UCSD-AML1 (cell line): ENCODE data around the gene LDLRAD2.
"Not testable (repeated sequence)": the region's sequence is repeated elsewhere in the genome, so short reads cannot be mapped to it uniquely, and the experiment has no call there.

Experiments
- DNase-seq: peaks from one replicate; lab custom pipeline; 2025; ENCODE audit not compliant: unreplicated experiment; lab: John Stamatoyannopoulos, UW

LDLRAD2 gene

DNA sequence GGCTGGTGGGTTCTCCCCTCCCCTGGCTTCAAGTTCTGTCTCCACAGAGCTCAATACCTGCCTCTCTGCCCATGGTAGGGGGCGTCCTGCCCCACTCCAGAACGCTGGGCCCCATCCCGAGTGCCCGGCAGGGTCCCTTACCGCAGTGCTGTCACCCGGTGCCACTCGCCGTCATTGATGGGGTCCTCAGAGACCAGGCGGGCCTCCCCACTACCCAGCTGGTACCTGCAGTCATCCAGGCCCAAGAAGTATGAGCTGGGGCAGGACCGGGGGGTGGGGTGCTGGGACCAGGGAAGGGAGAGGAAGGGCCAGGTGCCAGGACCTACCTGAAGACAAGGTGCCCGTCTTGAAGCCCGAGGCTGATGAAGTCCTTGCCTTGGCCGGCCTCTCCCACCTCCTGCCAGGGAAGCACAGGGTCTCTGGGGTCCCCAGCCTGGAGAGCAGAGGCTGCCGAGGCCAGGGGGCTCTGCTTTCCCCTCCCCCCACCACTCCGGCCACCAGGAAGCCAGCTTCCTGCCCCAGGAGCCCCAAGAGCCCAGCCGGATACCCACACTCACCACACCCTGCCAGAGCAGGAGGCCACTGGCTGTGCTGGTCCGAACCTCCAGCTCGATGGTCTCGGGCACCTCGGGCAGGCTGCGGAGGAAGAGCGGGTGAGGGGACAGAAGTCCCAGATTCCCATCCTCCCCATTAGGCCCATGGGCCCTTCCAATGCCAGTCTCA is 12.1 kb downstream of the LDLRAD2 start:
- DNase-seq: no peak

DNA sequence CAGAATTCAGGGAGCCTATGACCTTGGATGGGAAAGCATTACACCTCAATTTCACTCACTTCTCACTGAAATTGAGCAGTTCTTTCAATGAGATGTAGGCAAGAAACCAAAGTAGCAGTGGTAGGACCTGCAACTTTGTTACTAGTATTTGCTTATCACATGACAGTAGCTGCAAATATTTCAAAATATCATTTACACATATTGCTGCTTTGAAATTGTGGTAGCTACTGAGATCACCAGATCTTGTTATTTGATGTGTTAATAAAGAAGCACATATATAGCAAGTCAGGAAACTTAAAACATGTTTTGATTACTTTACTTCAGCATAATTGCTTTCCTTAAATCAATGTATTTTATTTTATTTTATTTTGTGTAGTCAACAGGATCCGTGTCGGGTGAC is 12.9 kb downstream of the LDLRAD2 start:
- no peak for DNase-seq

DNA sequence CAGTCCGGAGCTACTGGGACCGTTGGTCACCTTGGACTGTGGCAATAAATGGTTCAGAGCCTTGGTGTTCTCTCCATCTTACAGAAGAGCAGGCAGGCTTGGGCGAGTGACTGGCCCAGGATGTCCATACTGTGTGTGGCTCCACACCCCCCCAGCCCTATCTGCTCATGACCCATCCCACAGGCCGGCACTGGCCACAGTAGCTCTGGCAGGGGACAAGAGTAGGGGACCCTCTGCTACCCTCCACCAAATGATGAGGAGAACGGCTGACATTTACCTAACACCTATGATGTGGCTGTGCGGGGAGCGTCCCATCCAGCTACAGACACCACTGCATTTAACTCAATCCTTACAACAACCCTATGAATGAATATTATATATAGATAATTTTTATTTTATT is 13.3 kb downstream of the LDLRAD2 start:
- DNase-seq: no peak

DNA sequence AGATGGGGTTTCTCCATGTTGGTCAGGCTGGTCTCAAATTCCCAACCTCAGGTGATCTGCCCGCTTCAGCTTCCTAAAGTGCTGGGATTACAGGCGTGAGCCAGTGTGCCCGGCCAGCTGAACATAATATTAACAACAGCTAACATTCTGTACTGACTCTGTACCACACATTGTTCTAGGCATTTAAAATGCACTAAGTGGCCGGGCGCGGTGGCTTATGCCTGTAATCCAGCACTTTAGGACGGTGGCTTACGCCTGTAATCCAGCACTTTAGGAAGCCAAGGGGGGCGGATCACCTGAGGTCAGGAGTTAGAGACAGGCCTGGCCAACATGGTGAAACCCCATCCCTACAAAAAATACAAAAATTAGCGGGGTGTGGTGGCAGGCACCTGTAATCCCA is 14.6 kb downstream of the LDLRAD2 start:
- DNase-seq: not testable (repeated sequence)

DNA sequence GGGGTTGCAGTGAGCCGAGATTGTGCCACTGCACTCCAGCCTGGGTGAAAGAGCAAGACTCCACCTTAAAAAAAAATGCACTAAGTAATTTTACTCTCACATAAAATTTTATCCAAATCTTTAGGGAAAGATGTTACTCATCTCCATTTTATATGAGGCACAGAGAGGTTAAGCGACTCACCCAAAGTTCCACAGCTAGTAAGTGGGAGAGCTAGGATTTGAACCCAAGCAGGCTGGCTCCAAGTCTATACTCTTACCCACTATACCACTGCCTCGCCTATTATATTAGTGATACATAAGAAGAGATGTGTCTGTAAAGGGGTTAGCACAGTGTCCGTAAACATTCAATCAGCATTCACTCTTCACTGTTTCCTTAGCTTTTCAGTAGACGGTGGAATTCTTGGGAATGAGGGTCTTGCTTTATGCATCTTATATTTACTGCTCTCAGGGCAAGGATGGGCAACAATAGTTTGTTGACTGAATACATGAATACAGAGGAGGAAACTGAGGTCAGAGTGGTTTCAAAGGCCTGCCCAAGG is 15.1 kb downstream of the LDLRAD2 start:
- no peak for DNase-seq

DNA sequence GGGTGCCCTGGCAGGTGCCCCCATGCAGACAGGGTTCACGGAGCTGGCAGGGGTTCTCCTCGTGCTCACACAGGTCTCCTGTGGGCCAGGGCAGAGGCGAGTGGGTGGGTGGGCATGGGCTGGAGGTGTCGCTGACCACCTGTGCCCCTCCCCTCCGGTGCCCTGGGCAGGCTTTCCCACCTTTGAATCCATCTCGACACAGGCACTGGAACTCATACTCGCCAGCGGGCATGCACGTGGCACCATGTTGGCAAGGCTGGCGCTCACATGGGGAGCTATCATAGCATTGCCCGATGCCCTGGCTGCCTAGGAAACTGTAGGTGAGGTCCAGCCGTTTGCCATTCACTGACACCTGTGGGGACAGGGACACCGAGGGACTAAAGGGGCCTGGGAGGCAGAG is 16.0 kb downstream of the LDLRAD2 start:
- DNase-seq: no peak

DNA sequence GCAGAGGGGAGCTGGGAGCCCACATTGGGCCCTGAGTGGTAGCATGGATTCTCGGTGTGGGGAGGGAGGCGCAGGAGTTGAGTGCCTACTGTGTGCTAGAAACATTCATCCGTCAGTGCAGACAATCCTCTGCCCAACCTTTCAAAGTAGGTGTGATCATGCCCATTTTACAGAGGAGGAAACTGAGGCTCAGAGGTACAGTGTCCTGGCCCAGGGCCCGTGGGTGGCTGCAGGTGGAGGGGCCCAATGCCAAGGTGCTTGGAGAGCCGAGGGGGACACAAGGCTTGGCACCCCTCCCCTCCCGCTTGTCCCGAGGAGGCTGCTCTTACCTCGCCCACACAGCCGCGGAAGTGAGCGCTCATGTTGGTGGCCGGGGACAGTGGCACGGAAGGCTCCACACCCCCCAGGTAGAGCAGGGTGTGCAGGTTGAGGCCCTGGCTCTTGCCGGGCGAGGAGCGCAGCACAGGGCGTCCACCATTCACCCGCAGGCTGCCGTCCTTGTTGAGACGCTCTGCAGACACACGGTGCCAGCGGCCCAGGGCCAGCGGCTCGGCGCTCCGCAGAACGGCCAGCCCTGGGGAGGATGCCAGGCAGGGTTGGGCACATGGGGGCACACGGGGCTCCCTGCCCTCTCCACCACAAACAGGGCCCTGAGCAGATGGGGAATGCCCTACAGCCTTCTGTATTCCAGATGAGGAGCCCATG is 16.6 kb downstream of the LDLRAD2 start:
- DNase-seq: no peak

DNA sequence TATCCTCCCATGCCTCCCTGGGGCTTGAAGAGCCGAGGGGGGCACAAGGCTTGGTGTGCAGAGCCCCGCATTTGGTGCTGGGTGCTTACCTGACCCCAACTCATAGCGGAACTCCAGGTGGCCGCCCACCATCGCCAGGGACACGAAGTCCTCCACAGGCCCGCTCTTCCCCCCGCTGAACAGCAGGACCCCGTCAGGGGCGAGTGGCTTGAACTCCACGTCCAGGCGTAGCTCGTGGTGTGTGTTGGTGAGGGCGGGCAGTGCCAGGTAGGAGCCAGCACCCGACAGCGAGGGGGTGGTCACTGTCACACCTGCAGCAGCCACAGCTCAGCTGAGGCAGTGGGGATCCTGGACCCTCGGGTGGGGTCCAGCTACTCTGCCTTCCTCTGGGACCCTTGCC is 17.2 kb downstream of the LDLRAD2 start:
- no peak for DNase-seq

DNA sequence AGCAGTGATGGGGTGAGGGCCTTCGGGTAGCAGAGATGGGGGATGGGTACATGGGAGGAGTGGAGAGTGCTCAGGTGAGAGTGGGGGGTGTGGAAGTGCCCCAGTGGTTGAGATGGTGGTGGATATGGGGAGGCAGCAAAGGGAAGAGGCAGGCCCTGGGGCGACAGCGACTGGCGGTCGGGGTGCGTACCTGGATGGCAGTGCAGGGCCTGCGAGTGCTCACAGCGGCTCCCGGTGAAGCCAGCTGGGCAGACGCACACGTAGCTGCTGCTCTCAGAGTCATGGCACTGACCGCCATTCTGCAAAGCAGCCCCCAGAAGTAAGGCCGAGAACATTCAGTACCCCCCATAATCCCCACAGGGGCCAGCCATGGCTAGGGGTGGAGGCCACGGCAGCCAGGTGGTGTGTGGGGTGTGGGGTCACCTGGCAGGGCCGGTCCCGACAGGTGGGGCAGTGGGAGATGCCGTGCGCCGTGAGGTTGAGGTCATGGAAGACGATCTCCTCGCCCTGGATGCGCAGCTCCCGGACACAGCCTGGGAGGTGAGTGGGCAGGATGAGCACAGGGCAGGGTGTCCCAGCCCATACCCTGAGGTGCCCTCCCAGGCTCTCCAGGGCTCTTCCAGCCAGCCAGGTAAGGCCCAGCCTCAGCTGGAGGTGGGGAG is 18.9 kb downstream of the LDLRAD2 start:
- no peak for DNase-seq

DNA sequence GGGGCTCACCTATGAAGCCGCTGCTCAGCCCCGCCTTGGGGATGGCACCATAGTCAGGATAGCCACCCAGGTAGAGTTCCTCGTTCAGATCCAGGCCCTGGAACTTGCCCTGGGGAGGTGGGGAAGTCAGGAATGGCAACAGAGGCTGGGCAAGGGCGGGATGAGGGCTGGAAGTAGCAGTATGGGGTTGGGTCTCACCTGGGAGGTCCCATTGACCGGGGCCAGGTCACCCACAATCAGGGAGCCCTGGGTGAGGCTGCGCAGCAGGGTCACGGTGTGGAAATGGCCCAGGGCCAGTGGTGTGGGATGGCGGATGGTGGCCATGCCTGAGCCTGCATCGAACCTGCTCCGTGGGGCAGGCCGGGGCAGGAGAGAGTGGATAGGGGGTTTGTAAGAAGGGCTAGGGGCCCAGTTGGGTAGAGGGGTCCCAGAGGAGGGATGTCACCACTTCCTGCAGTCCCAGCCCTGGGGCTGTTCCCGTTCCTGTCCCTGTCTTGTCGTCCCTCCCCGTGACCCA is 19.4 kb downstream of the LDLRAD2 start:
- no peak for DNase-seq

DNA sequence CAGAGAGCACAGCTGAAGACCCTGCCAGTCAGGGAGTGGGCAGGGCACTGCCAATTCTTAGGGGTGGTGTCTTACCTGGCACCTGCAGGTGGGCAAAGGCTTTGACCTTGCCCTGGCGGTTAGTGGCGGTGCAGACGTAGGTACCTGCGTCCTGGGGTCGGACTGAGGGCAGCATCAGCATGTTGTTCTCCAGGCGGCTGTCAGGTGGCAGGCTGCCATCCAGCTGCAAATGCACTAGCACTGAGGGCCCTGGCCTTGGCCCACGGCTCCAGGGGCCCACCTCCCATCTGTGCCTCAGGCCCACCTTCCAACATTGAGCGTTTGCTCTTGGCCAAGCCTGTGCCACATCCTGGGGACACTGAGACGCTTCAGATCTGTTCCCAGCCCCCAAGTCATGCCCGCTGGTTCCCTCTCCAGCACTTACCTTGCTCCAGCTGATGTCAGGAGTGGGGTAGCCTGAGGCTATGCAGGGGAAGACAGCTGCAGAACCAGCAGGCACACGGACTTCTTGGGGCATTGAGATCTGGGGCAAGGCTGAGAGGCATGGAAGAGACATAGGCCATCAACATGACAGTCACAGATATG is 21.4 kb downstream of the LDLRAD2 start:
- DNase-seq: no peak

DNA sequence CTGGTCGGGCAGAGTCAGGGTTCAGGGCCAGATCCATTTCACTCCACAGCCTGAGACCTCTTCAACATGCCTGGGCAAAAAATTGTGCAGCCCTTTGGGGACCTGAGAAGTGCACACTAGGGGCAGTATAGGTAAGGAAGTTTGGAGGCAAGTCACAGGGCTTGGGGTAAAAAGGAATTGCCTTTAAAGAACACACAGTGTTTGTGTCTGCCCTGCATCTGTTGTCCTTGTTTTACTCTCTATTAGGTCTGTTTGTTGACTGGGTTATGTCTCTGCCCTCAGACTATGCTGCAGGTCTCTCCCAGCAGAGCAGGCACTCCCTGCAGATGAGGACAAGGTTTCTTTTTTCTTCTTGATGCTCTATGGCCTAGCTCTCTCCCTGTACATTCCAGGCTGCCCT is 22.0 kb downstream of the LDLRAD2 start:
- no peak for DNase-seq

DNA sequence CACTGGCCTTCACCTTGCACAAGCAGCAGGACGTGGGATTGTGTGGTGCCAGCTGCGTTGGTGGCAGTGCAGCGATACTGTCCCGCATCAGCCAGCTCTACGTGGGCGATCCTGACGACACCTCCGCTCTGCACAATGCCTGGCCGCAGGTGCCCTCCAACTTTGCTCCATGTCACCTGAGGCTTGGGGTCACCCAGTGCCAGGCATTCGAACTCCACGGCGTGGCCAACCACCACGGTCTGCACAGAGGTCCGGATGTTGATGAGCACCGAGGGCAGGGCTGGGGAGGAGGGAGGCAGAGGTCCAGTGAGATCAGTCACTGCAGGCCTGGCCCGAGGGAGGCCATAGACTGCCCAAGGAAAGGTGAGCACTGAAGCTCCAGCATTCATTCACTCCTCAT is 22.6 kb downstream of the LDLRAD2 start:
- DNase-seq: no peak

DNA sequence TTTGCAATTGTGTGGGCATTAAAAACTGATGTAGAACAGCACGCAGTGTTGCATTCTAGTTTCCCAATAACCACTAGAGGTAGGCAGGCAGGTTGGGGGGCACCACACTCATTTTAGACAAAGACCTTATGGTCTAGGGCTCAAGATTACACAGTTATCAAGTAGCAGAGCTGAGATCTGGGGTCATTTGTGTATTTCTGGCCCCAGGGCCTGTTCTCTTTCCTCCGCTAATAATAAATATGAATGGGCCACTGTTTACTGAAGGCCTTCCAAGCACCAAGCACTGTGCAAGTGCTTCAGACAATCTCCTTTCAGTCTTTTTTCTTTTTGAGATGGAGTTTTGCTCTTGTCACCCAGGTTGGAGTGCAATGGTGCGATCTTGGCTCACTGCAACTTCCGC is 23.9 kb downstream of the LDLRAD2 start:
- no peak for DNase-seq

DNA sequence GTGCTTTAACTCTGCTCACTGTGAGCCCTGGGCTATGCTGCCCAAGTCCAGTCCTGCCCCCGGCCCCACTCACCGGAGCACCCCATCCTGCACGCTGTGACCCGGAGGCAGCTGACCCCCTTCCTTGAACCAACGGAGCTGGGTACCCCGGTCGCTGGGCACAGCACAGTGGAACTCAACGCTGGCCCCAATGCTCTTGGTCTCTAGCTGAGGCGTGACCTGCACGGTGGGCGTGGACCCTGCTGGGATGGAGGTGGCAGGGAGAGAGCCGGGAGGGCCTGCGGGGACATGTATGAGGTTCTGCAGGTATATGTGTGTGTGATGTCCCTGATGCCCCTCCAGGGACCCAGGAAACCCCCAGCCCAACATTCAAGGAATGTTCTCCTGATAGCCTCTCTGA is 24.7 kb downstream of the LDLRAD2 start:
- DNase-seq: no peak

DNA sequence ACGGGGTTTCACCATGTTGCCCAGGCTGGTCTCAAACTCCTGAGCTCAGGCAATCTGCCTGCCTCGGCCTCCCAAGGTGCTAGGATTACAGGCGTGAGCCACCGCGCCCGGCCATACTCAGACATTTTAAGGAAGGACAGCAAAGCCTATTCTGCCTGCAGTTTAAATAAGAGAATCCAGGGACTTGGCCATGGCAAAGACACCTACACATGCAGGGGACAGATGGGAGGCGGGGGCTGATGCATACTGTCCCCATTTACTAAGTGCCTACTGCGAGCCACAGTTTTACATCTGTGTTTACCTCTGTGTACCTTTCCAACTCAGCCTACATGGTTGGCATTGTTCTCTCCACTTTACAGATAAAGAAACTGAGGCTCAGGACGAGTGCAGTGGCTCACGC is 25.4 kb downstream of the LDLRAD2 start:
- no peak for DNase-seq

DNA sequence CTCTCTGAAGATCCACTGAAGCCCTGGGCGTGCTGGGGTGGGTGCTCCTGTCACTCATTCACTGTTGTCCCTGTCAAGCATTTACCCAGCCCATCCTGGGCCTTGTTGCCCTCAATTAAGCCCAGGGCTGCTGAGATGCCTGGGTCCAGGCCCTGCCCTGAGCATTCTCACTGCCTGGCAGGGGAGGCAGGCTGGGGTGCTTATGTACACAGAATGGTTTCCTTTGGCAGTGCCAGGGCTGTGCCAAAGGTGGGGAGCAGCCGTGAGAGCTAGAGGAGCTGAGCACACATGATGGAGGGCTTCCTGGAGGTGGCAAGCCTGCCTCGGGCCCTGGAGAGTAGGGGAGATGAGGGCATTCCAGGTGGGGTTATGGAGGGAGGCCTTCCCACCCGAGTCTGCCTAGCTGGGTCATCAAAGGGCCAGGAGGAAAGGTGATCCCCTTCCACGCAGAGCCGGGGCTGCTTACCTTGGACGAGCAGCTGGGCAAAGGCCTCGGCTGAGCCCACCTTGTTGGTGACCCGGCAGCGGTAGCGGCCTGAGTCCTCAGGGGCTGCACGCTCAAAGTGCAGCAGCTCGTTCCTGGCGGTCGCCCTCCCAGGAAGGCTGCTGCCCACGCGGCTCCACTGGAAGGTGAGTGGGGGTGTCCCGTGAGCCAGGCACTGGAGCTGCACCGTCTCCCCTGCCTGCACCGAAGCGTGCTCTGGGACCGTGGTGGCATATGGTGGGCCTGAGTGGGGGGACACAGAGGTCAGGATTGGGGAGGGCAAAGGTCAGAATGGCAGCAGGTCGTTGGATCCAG is 26.5 kb downstream of the LDLRAD2 start:
- DNase-seq: no peak

DNA sequence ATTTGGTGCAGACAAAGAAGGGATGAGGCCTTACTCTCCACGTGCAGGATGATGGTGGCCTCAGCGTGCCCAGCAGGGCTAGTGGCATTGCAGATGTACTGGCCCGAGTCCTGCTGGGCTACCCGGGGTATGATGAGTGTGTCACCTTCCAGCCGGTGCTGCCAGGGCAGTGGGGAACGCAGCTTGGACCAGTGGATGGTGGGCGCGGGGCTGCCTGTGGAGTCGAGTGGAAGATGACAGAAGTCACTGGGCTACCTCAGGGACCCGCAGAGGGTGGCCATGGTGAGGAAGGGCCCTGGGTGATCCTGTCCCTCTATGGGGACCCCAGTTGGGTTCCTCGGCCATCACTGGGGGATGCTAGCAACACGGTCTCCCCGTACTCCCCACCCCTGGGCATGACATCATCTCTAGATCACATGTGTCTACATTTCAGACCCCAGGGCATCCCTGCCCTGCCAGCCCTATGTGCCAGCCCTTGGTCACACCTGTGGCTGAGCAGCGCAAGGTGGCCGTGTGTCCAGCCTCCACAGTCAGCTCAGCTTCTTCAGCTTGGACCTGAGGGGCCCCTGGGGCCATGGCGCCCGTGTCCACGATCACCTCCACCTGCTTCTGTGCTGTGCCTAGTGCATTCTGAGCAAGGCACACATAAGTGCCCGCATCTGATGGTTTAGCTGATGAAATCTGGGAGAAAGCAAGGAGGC is 27.4 kb downstream of the LDLRAD2 start:
- DNase-seq: no peak

DNA sequence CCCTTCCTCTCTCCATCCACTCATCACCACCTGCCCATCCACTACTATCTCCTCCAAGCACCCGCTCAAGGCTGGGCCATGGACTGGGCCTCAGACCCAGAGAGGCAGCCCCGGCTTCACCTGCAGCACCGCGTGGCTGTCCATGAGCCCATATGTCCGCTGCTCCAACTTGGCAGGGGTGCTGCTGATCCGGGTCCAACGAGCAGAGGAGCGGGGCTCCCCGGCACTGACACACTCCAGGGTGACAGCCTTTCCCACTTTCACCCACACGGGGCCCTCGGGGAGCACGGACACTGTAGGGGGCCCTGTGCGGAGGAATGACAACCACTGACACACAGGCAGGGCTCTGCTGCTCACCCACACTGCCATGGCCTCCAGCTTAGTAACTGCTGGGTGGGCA is 28.9 kb downstream of the LDLRAD2 start:
- no peak for DNase-seq

DNA sequence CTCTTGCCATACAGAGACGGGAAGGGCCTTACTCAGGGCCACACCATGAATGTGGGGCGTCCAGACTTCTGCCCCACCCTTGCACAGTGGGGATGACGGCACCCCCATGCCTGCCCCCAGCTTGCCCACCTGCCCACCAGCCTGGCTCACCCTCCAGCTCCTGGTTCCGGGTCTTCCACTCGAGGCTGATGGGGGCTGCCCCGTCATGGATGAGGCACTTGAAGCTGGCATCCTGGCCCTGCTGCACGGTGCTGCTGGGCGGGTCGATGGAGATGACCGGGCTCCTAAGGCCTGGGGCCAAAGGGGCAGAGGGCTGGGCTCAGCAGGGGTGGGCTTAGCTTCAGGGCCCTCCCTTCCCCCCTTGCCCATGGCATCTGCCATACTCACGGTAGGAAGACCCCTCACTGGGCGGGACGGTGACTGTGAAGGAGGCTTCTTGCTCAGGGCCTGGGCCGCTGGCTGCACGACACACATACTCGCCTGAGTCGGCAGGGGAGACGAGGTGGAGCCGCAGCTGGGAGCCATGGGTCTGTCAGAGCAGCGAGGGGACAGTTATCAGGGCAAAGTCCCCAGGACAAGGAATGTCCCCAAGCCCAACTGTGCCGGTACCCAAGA is 29.9 kb downstream of the LDLRAD2 start:
- DNase-seq: no peak
